ENCODE results near the gene METTL1.

- TF ChIP-seq CTCF (IDR thresholded peaks at IDR 0.05) (no peak), EP300 (IDR thresholded peaks at IDR 0.05) (no peak)
Measured at GRCh38 chr12:57732726-57733593, 38.9 kb downstream of the METTL1 start.
